SK-N-SH (cell line): ENCODE measurements around the gene TMEM89. TPM values are rescaled to one million over a fixed set of nuclear protein-coding genes. Genes with fewer than 3 reads are reported as not detected.

Experiments used
- CTCF ChIA-PET: fragments of 300-600, 350-600 bp; formaldehyde crosslinking; extraction: SDS; loops from one replicate; lab custom pipeline; 2021; lab: Yijun Ruan, JAX
- POLR2A ChIA-PET: fragments of 350-600 bp; sonication (Branson Sonifier 250); formaldehyde crosslinking; extraction: SDS; loops from one replicate; lab custom pipeline; 2020; ENCODE audit warnings: antibody characterized with exemption, inconsistent platforms; lab: Yijun Ruan, JAX
- DNase-seq: peaks from one replicate; pipeline ENCODE4 v3.0.0; 2012
- H2AFZ ChIP-seq: fragments of 200-600 bp; sonication (generic); 2 replicates; pipeline ENCODE4 v1.8.1; 2016; ENCODE audit warnings: antibody characterized with exemption, mild to moderate bottlenecking, low read depth
- H3F3A ChIP-seq: fragments of 200-600 bp; sonication (generic); replicated peaks from 2 replicates; pipeline ENCODE3; 2016; ENCODE audit warnings: antibody characterized with exemption, mild to moderate bottlenecking; ENCODE audit not compliant: insufficient read depth
- H3K27ac ChIP-seq, 2 experiments: fragments of 200-500 bp in 1 of 2; fragments of 200-600 bp in 1 of 2; sonication (Bioruptor generic) in 1 of 2; sonication (generic), shearing (Covaris generic) in 1 of 2; 2 replicates each; pipeline versions ENCODE4 v1.5.1 to v1.6.1; 2014 to 2016; ENCODE audit warnings: low read depth in 2 of 2, inconsistent platforms in 1 of 2, low read length in 1 of 2, mild to moderate bottlenecking in 1 of 2, mixed read lengths in 1 of 2
- H3K27me3 ChIP-seq: fragments of 200-600 bp; sonication (generic), shearing (Covaris generic); 2 replicates; pipeline ENCODE4 v1.6.1; 2016; ENCODE audit warnings: mixed run types; ENCODE audit not compliant: insufficient read depth
- H3K36me3 ChIP-seq, 2 experiments: fragments of 200-500 bp in 1 of 2; fragments of 200-600 bp in 1 of 2; sonication (Bioruptor generic) in 1 of 2; sonication (generic) in 1 of 2; replicated peaks in 1 of 2; 2 replicates each; pipeline versions ENCODE3 to v1.5.1; 2014 to 2016; ENCODE audit warnings: low read length in 1 of 2, mild to moderate bottlenecking in 1 of 2; ENCODE audit not compliant: insufficient read depth in 2 of 2, control insufficient read depth in 1 of 2
- H3K4me1 ChIP-seq, 2 experiments: fragments of 200-500 bp in 1 of 2; fragments of 200-600 bp in 1 of 2; sonication (Bioruptor generic) in 1 of 2; sonication (generic), shearing (Covaris generic) in 1 of 2; 2 replicates each; pipeline versions ENCODE4 v1.5.1 to v1.6.1; 2014 to 2016; ENCODE audit warnings: low read depth in 1 of 2, low read length in 1 of 2, mixed run types in 1 of 2; ENCODE audit not compliant: insufficient read depth in 2 of 2, control insufficient read depth in 1 of 2
- H3K4me2 ChIP-seq: fragments of 200-600 bp; sonication (generic), shearing (Covaris generic); 2 replicates; pipeline ENCODE4 v1.6.1; 2017; ENCODE audit warnings: mixed run types
- H3K4me3 ChIP-seq, 2 experiments: fragments of 200-500 bp in 1 of 2; fragments of 200-600 bp in 1 of 2; sonication (Bioruptor generic) in 1 of 2; sonication (generic), shearing (Covaris generic) in 1 of 2; 2 replicates each; pipeline versions ENCODE4 v1.5.1 to v1.8.1; 2014 to 2016; ENCODE audit warnings: low read depth in 2 of 2, inconsistent platforms in 1 of 2, low read length in 1 of 2, mild to moderate bottlenecking in 1 of 2, mixed read lengths in 1 of 2, moderate library complexity in 1 of 2
- H3K79me2 ChIP-seq: fragments of 200-600 bp; sonication (generic); 2 replicates; pipeline ENCODE4 v1.8.1; 2017; ENCODE audit warnings: mild to moderate bottlenecking; ENCODE audit not compliant: insufficient read depth
- H3K9ac ChIP-seq: fragments of 200-600 bp; sonication (generic); 2 replicates; pipeline ENCODE4 v1.6.1; 2017; ENCODE audit warnings: mixed run types
- H3K9me2 ChIP-seq: fragments of 200-600 bp; sonication (generic); 2 replicates; pipeline ENCODE4 v1.6.1; 2017; ENCODE audit warnings: mixed run types
- H3K9me3 ChIP-seq: fragments of 200-600 bp; sonication (generic); 2 replicates; pipeline ENCODE4 v1.6.1; 2017; ENCODE audit warnings: mixed run types, mild to moderate bottlenecking, moderate library complexity
- H4K20me1 ChIP-seq: fragments of 200-600 bp; sonication (generic); 2 replicates; pipeline ENCODE4 v1.6.1; 2017; ENCODE audit warnings: mild to moderate bottlenecking, mixed run types; ENCODE audit not compliant: insufficient read depth
- CHD2 ChIP-seq: fragments of 150-350 bp; IDR thresholded peaks from 2 replicates; pipeline ENCODE4 v1.6.1; 2018; ENCODE audit warnings: low read length; ENCODE audit not compliant: partially characterized antibody
- ELF1 ChIP-seq: IDR thresholded peaks from 2 replicates; pipeline ENCODE4 v1.4.0; 2012
- EP300 ChIP-seq, 2 experiments: IDR thresholded peaks; 2 replicates each; pipeline versions ENCODE4 v1.4.0 to v1.6.1; 2012; ENCODE audit warnings: borderline replicate concordance in 1 of 2, low read depth in 1 of 2, low read length in 1 of 2
- EZH2phosphoT487 ChIP-seq: fragments of 200-600 bp; sonication (generic); IDR thresholded peaks from 2 replicates; pipeline ENCODE4 v1.6.1; 2017; ENCODE audit warnings: low read depth, mixed run types, mild to moderate bottlenecking, antibody characterized with exemption, moderate library complexity, borderline replicate concordance
- FOSL2 ChIP-seq: IDR thresholded peaks from 2 replicates; pipeline ENCODE4 v1.4.0; 2012; ENCODE audit warnings: low read depth, mild to moderate bottlenecking, moderate library complexity, borderline replicate concordance
- FOXM1 ChIP-seq: IDR thresholded peaks from 2 replicates; pipeline ENCODE4 v1.4.0; 2012; ENCODE audit warnings: low read depth, mild to moderate bottlenecking
- GABPA ChIP-seq: IDR thresholded peaks from 2 replicates; pipeline ENCODE4 v1.4.0; 2012; ENCODE audit warnings: low read depth, mild to moderate bottlenecking
- GATA2 ChIP-seq: sonication (generic); formaldehyde crosslinking; IDR thresholded peaks from 2 replicates; pipeline ENCODE4 v1.5.0; 2020; ENCODE audit warnings: mild to moderate bottlenecking, missing genetic modification reagents
- IRF3 ChIP-seq: fragments of 150-350 bp; IDR thresholded peaks from 2 replicates; pipeline ENCODE4 v1.6.1; 2016; ENCODE audit warnings: mild to moderate bottlenecking, low read depth, low read length
- JUND ChIP-seq: IDR thresholded peaks from 2 replicates; pipeline ENCODE4 v1.4.0; 2012
- MEF2A ChIP-seq: IDR thresholded peaks from 2 replicates; pipeline ENCODE4 v1.4.0; 2012; ENCODE audit warnings: low read depth, borderline replicate concordance
- MXI1 ChIP-seq: IDR thresholded peaks from 2 replicates; pipeline ENCODE4 v1.6.1; 2012; ENCODE audit warnings: mild to moderate bottlenecking, low read depth, low read length, improper control_type of control experiment
- NFIC ChIP-seq: IDR thresholded peaks from 2 replicates; pipeline ENCODE4 v1.4.0; 2012; ENCODE audit warnings: borderline replicate concordance
- NRF1 ChIP-seq: IDR thresholded peaks from 2 replicates; pipeline ENCODE4 v1.6.1; 2012; ENCODE audit warnings: low read depth, mild to moderate bottlenecking, low read length
- POLR2AphosphoS5 ChIP-seq: IDR thresholded peaks from 2 replicates; pipeline ENCODE4 v1.6.1; 2012; ENCODE audit warnings: low read depth, low read length
- RAD21 ChIP-seq: IDR thresholded peaks from 2 replicates; pipeline ENCODE4 v1.6.1; 2012; ENCODE audit warnings: mild to moderate bottlenecking, low read length
- RCOR1 ChIP-seq: fragments of 150-350 bp; IDR thresholded peaks from 2 replicates; pipeline ENCODE4 v1.6.1; 2017; ENCODE audit warnings: antibody characterized with exemption, low read length
- RXRA ChIP-seq: IDR thresholded peaks from 2 replicates; pipeline ENCODE4 v1.4.0; 2012; ENCODE audit warnings: low read depth, mild to moderate bottlenecking, borderline replicate concordance
- SIN3A ChIP-seq: IDR thresholded peaks from 2 replicates; pipeline ENCODE4 v1.6.1; 2012; ENCODE audit warnings: low read depth, mild to moderate bottlenecking, low read length, moderate library complexity, borderline replicate concordance
- TAF1 ChIP-seq: IDR thresholded peaks from 2 replicates; pipeline ENCODE4 v1.6.1; 2012; ENCODE audit warnings: low read depth, mild to moderate bottlenecking, low read length, moderate library complexity, borderline replicate concordance
- TCF12 ChIP-seq: IDR thresholded peaks from 2 replicates; pipeline ENCODE4 v1.4.0; 2012
- YY1 ChIP-seq: IDR thresholded peaks from 2 replicates; pipeline ENCODE4 v1.4.0; 2012; ENCODE audit warnings: low read depth, mild to moderate bottlenecking
- WGBS: methylation state at CpG from one replicate; pipeline ENCODE4 v1.1.6; 2017; ENCODE audit warnings: low lambda C conversion rate; 5-methylcytosine and 5-hydroxymethylcytosine counted together
- polyA plus RNA-seq, 3 experiments: library from polyadenylated mRNA; depleted of rRNA; stranded (reverse); fragments of >200 nt; gene quantifications; 2 replicates each; pipeline ENCODE4 v1.2.3, GENCODE V29; 2012
- TF ChIP-seq, protein P1 (sequence below): IDR thresholded peaks from 2 replicates; pipeline ENCODE4 v1.4.0; 2012; ENCODE audit warnings: low read depth, borderline replicate concordance
- TF ChIP-seq, protein P2 (sequence below): fragments of 200-600 bp; sonication (generic); IDR thresholded peaks from 2 replicates; pipeline ENCODE4 v1.6.1; 2017; ENCODE audit warnings: antibody characterized with exemption, mild to moderate bottlenecking, moderate library complexity

TMEM89 gene
- polyA plus RNA-seq, 1 of the 3 experiments (the other 2 are of a cell fraction): not detected

GRCh38 chr3:48599509-48600285, 21.9 kb downstream of the TMEM89 start:
- Histone ChIP-seq H3K27ac (peak overlapping the region in 1 of 2 experiments; percentile 96; a peak in 2 of 4 replicates), H3K9ac (peak overlapping the region; percentile 52; the same call in 1 of the 2 replicates), H3K4me3 (no peak overlapping the region), H2AFZ (no peak overlapping the region), H3F3A (peaks cover 45% of the 10 kb centered on the region), H4K20me1 (no peaks in the 10 kb centered on the region), H3K9me2 (no peaks in the 10 kb centered on the region), H3K27me3 (no peaks in the 10 kb centered on the region), H3K4me1 (peaks cover 26 to 37% of the 10 kb centered on the region in 2 experiments; a peak in 3 of 4 replicates), H3K36me3 (peaks cover 22 to 49% of the 10 kb centered on the region in 2 experiments), H3K79me2 (peaks cover 2% of the 10 kb centered on the region; the same call in 1 of the 2 replicates), H3K9me3 (no peaks in the 10 kb centered on the region), H3K4me2 (peak overlapping the region; percentile 76)
- POLR2A ChIA-PET: no interaction called here
- TF ChIP-seq NRF1: no peak
- no peak for TF ChIP-seq EP300 (IDR thresholded peaks at IDR 0.05; ENCODE audit: borderline replicate concordance in 1 of 2, low read depth in 1 of 2, low read length in 1 of 2)
- no peak for TF ChIP-seq SIN3A
- no peak for TF ChIP-seq TAF1
- no peak for TF ChIP-seq FOXM1
- no peak for TF ChIP-seq RCOR1
- TF ChIP-seq, protein P1, sequence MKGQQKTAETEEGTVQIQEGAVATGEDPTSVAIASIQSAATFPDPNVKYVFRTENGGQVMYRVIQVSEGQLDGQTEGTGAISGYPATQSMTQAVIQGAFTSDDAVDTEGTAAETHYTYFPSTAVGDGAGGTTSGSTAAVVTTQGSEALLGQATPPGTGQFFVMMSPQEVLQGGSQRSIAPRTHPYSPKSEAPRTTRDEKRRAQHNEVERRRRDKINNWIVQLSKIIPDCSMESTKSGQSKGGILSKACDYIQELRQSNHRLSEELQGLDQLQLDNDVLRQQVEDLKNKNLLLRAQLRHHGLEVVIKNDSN: no peak
- TF ChIP-seq YY1: no peak
- TF ChIP-seq EZH2phosphoT487: no peak
- TF ChIP-seq, protein P2, sequence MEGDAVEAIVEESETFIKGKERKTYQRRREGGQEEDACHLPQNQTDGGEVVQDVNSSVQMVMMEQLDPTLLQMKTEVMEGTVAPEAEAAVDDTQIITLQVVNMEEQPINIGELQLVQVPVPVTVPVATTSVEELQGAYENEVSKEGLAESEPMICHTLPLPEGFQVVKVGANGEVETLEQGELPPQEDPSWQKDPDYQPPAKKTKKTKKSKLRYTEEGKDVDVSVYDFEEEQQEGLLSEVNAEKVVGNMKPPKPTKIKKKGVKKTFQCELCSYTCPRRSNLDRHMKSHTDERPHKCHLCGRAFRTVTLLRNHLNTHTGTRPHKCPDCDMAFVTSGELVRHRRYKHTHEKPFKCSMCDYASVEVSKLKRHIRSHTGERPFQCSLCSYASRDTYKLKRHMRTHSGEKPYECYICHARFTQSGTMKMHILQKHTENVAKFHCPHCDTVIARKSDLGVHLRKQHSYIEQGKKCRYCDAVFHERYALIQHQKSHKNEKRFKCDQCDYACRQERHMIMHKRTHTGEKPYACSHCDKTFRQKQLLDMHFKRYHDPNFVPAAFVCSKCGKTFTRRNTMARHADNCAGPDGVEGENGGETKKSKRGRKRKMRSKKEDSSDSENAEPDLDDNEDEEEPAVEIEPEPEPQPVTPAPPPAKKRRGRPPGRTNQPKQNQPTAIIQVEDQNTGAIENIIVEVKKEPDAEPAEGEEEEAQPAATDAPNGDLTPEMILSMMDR: no peak
- no peak for TF ChIP-seq JUND
- no peak for TF ChIP-seq TCF12
- CTCF ChIA-PET: interaction anchor here (1.2 to 1.6 kb wide), 2 partner anchors 10 to 36 kb away, joined by 4 read pairs; partner anchors contain the start of genes SLC26A6 and UQCRC1
- 94% methylated on average over 2 of the region's 12 CpGs for WGBS
- DNase-seq: no peak

DNA sequence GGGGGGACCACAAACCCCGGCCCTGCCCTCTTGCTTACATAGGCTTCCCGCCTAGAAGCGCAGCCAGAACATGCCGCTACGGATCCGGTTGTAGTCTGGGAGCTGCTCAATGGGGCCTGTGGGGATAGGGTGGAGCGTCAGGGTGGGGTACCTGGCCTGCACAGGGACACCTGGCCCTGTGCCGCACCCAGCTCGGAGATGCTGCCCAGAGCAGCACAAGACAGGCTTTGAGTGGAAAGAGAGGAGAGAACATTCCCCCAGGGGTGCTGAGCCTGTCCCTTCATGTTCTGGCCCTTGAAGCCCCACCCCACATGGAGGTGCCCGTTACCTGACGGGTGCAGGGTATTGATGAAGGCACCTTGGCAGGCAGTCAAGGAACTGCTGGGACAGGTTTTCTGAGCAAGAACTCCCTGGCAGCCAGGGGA, 22.5 kb downstream of the TMEM89 start:
- ChIA-PET POLR2A (interaction anchor here (0.9 kb wide), 1 partner anchor 10 kb away, joined by 3 read pairs; no protein-coding TSS in a partner anchor), CTCF (interaction anchor here (1.2 to 1.6 kb wide), 2 partner anchors 10 to 37 kb away, joined by 4 read pairs; partner anchors contain the start of genes SLC26A6 and UQCRC1)
- Histone ChIP-seq H3K36me3 (peaks cover 16 to 42% of the 10 kb centered on the region in 2 experiments), H3K4me3 (peak overlapping the region in 1 of 2 experiments; percentile 9; a peak in 1 of 4 replicates), H3K79me2 (peaks cover 5% of the 10 kb centered on the region; the same call in 1 of the 2 replicates), H3K9me3 (no peaks in the 10 kb centered on the region), H3K4me2 (peak overlapping the region; percentile 76), H4K20me1 (no peaks in the 10 kb centered on the region), H3K27ac (peak overlapping the region in 1 of 2 experiments; percentile 96), H3K9me2 (no peaks in the 10 kb centered on the region), H3K4me1 (peaks cover 30 to 37% of the 10 kb centered on the region in 2 experiments; a peak in 3 of 4 replicates), H2AFZ (no peak overlapping the region), H3K9ac (peak overlapping the region; percentile 52), H3F3A (peaks cover 45% of the 10 kb centered on the region), H3K27me3 (no peaks in the 10 kb centered on the region)
- no peak for DNase-seq
- 88% methylated on average over 11 of the region's 11 CpGs for whole genome bisulfite sequencing
- no peak for TF ChIP-seq FOSL2
- no peak for TF ChIP-seq RCOR1
- TF ChIP-seq POLR2AphosphoS5: no peak
- TF ChIP-seq ELF1: no peak
- no peak for TF ChIP-seq JUND
- TF ChIP-seq EP300 (IDR thresholded peaks at IDR 0.05; ENCODE audit: borderline replicate concordance in 1 of 2, low read depth in 1 of 2, low read length in 1 of 2): no peak
- no peak for TF ChIP-seq RXRA
- TF ChIP-seq NFIC: no peak
- TF ChIP-seq GABPA: no peak
- TF ChIP-seq MEF2A: no peak
- no peak for TF ChIP-seq MXI1
- TF ChIP-seq CHD2: no peak
- no peak for TF ChIP-seq TCF12
- no peak for TF ChIP-seq RAD21
- TF ChIP-seq IRF3: no peak
- TF ChIP-seq GATA2 (CRISPR knock-in tag): no peak
- TF ChIP-seq YY1: no peak
